NCI-H345 treated with DMSO at 0.1 percent for 48 hours (cell line): ENCODE results near the gene ACSF3.

Experiments
- DNase-seq: peaks from one replicate; lab custom pipeline; 2025; ENCODE audit not compliant: unreplicated experiment; lab: John Stamatoyannopoulos, UW

The ACSF3 gene

GRCh38 chr16:89197633-89198416, 104.2 kb downstream of the ACSF3 start:
- no peak for DNase-seq

- no peak for DNase-seq
Observed at GRCh38 chr16:89198417-89199240, 105.0 kb downstream of the ACSF3 start.

GRCh38 chr16:89199241-89200123, 105.8 kb downstream of the ACSF3 start:
- DNase-seq: no peak

- DNase-seq: no peak
Observed at GRCh38 chr16:89200124-89200849, 106.6 kb downstream of the ACSF3 start, which contains the start of gene SLC22A31. Gene SLC22A31 (minus strand): TSS chr16:89200537. CDS start chr16:89200501, 36 bp downstream.

- no peak for DNase-seq
Observed at GRCh38 chr16:89200850-89201411, 107.3 kb downstream of the ACSF3 start.

- peak; percentile 75 for DNase-seq
Observed at GRCh38 chr16:89201439-89202377, 108.1 kb downstream of the ACSF3 start.

GRCh38 chr16:89202422-89203215, 109.0 kb downstream of the ACSF3 start:
- no peak for DNase-seq
